GM12801 (cell line): ENCODE measurements around the gene NEDD4L.

Experiments
- TF ChIP-seq, protein P1 (sequence below): IDR thresholded peaks from one replicate; pipeline ENCODE4 v1.5.1; 2011; ENCODE audit warnings: control low read depth; ENCODE audit not compliant: insufficient read length; ENCODE audit errors: extremely low read depth

NEDD4L gene

DNA sequence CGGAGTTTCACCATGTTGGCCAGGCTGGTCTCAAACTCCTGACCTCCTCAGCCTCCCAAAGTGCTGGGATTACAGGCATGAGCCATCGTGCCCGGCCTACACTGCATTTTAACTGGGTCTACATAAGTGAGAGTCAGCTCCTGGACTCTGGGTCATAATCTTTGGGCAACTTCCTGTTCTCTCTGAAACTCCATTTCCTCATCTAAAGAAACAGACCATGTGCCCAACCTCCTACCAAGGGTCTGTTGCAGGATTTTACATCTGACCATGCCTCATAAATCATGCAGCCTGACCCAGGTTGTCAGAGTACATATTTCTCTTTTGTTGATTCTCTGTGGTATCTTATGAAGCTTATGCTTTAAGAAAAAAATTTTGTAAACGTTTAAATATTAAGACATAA lies 304.5 kb downstream of the NEDD4L start:
- TF ChIP-seq, protein P1, sequence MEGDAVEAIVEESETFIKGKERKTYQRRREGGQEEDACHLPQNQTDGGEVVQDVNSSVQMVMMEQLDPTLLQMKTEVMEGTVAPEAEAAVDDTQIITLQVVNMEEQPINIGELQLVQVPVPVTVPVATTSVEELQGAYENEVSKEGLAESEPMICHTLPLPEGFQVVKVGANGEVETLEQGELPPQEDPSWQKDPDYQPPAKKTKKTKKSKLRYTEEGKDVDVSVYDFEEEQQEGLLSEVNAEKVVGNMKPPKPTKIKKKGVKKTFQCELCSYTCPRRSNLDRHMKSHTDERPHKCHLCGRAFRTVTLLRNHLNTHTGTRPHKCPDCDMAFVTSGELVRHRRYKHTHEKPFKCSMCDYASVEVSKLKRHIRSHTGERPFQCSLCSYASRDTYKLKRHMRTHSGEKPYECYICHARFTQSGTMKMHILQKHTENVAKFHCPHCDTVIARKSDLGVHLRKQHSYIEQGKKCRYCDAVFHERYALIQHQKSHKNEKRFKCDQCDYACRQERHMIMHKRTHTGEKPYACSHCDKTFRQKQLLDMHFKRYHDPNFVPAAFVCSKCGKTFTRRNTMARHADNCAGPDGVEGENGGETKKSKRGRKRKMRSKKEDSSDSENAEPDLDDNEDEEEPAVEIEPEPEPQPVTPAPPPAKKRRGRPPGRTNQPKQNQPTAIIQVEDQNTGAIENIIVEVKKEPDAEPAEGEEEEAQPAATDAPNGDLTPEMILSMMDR: no peak

DNA sequence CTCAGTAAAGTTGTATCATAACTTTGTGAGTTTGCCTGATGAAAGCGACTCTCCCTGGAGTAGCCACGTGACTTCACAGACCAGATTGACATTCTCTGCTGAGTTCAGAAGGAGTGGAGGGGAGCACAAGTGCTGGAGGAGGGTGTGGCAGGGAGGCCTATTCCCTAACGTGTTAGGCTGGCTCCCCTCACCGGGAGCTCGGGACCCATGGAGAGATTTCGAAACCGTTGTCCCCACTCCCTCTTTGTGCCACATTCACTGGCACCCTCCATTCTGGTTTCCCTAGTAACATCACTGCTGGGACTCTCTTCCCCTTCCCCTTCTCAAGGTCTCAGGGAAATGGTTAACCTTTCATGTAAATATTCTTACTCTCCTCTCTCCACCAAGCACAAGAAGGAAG lies 304.9 kb downstream of the NEDD4L start:
- TF ChIP-seq, protein P1: no peak

DNA sequence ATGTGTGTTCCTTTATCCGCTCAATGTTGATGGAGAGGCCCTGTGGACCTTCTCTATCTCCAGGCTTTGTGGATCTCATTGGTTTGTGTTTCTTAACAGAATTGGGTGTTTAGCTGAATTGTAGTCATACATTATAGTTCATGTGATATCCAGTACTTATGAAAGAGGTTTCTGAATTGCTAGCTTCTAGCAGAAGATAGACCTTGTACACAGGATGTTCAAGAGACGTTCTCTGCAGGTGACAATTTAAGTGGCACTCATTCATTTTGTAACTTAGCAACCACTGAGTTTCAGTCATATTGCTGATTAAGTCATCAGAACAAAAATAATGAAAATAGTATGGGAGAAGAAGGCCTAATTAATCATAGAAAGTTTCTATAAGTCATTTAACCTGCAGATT lies 305.6 kb downstream of the NEDD4L start:
- TF ChIP-seq, protein P1: no peak

DNA sequence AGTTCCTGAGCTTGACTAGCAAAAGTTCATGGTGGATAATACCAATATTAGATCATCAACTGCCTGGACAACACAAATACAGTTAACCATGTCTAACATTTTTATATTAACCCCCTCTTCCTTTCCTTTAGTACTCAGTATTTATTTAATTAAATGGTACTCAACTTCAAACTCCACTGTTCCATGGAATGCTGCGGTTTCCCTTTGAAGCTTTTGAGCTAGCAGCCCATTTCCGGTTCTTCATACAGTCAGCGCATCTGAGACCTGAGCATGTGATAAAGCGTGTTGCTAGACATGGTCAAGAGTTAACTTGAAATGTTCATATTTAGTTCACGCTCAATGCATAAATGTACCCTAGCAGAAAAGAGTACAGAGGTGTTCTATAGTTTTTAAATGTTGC lies 306.5 kb downstream of the NEDD4L start:
- TF ChIP-seq, protein P1: no peak

DNA sequence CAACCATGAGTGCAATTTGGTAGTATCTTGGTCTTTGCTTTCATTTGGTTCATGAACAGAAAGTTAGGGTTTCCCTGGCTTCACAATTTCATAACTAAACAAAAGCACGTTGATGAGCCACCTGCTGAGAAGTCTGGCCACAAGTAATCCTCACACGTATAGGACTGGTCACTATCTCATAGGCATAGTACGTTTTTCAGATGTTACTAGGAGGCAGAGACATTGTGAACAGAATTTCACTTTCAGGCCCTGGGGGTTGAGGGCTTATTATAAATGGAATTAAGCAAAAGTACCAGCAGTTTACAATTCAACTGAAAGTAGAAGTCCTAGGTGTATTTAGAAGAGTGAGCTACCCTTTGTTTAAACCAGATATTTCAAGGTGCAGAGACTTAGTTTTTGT lies 307.8 kb downstream of the NEDD4L start:
- TF ChIP-seq, protein P1: no peak

DNA sequence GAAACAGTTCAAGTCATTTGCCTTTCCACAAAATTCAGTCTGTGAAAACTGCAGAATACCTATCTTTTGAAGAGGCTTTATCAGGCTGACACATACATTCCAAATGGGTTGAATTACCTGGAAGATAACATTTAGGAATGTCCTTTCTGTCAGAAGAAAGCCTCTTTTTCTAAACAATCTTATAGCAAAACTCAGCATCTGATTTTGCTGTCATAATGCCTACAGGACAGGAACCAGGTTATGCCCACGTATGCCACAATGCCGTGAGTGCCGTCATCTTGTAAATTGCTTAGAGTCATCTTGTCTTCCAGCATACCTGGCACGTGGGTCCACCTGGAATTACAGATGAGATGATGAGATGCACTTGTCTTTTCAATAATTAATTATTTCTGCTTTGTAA lies 309.6 kb downstream of the NEDD4L start:
- TF ChIP-seq, protein P1: no peak

DNA sequence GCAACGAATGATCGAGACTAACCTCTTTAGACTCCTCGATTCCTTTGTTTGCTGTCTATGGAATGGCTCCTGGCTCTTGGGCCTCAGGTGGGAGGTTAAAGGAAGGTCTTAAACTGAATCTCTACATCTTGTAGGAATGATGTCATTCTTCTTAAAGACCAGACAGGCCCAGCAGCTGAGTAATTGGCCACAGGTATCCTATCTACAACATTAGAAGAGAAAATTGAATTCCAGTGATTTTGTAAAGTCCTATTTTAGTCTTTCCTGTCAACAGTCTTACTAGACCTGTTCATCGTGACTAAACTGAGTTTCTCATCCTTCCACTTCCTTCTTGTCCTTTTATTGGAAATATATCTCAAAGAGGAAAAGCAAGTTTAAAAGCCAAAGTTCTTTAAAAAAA lies 310.0 kb downstream of the NEDD4L start:
- TF ChIP-seq, protein P1: no peak

DNA sequence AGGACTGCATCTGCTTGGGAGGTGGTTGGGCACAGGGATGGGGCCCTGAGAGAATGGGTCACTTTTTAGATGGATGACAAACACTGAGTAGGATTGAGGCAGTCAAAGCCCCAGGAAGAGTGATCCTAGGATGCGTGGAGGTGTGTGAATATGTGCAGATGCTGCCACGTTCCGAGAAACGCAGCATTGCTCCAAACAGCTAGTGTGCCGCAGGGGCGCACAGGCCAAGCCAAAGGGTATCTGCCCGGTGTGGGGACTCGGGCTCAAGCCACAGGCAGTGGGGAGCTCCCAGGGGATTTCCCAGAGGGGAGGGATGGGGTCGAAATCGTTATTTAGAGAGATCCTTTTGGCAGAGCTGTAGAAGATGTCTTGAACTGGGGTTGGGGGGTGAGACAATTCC lies 310.8 kb downstream of the NEDD4L start:
- TF ChIP-seq, protein P1: no peak
